GM12873 (cell line): ENCODE data around the gene HOXD12.

Source experiments
- CTCF ChIP-seq: IDR thresholded peaks from 2 replicates; pipeline ENCODE4 v1.5.1; 2012; ENCODE audit warnings: low read depth, mild to moderate bottlenecking, moderate library complexity, low read length, control low read depth; ENCODE audit not compliant: insufficient read depth; ENCODE audit errors: missing control alignments

Gene HOXD12

GRCh38 chr2:176099728-176100546 lies at the start of gene HOXD12:
TSS of gene HOXD12 (plus strand) at chr2:176099795. CDS start at chr2:176099802, 7 bp downstream.
- no peak for TF ChIP-seq CTCF

GRCh38 chr2:176056406-176056805 lies 43.2 kb upstream of the HOXD12 start:
- TF ChIP-seq CTCF, result no peak

- no peak for TF ChIP-seq CTCF
These were observed 35.6 kb upstream of the HOXD12 start for GRCh38 chr2:176063958-176064357.

- TF ChIP-seq CTCF, result no peak
These were observed 32.7 kb upstream of the HOXD12 start for GRCh38 chr2:176066645-176067588.

- TF ChIP-seq CTCF, result no peak
These were observed 31.8 kb upstream of the HOXD12 start for GRCh38 chr2:176067589-176068418.

GRCh38 chr2:176068419-176068832 lies 31.2 kb upstream of the HOXD12 start:
- no peak for TF ChIP-seq CTCF
